Ishikawa (cell line): ENCODE measurements around the gene PLEKHA5.

Source experiments
- CEBPB ChIP-seq: IDR thresholded peaks from 2 replicates; pipeline ENCODE4 v1.6.1; 2012
- CREB1 ChIP-seq: IDR thresholded peaks from 2 replicates; pipeline ENCODE4 v1.6.1; 2012; ENCODE audit warnings: low read depth
- EP300 ChIP-seq: IDR thresholded peaks from 2 replicates; pipeline ENCODE4 v1.6.1; 2012; ENCODE audit warnings: borderline replicate concordance
- MAX ChIP-seq: IDR thresholded peaks from 2 replicates; pipeline ENCODE4 v1.6.1; 2012
- NFIC ChIP-seq: IDR thresholded peaks from 2 replicates; pipeline ENCODE4 v1.6.1; 2012
- RAD21 ChIP-seq: IDR thresholded peaks from 2 replicates; pipeline ENCODE4 v1.6.1; 2012; ENCODE audit warnings: low read depth
- TAF1 ChIP-seq: IDR thresholded peaks from 2 replicates; pipeline ENCODE4 v1.6.1; 2012; ENCODE audit warnings: low read depth, mild to moderate bottlenecking
- TEAD4 ChIP-seq: IDR thresholded peaks from 2 replicates; pipeline ENCODE4 v1.6.1; 2012
- ZBTB7A ChIP-seq: IDR thresholded peaks from 2 replicates; pipeline ENCODE4 v1.6.1; 2012; ENCODE audit warnings: low read depth
- TF ChIP-seq, protein P1 (sequence below): IDR thresholded peaks from 2 replicates; pipeline ENCODE4 v1.6.1; 2012
- TF ChIP-seq, protein P2 (sequence below): IDR thresholded peaks from 2 replicates; pipeline ENCODE4 v1.6.1; 2012; ENCODE audit warnings: low read depth, mild to moderate bottlenecking

- no peak for TF ChIP-seq EP300
- TF ChIP-seq, protein P1, sequence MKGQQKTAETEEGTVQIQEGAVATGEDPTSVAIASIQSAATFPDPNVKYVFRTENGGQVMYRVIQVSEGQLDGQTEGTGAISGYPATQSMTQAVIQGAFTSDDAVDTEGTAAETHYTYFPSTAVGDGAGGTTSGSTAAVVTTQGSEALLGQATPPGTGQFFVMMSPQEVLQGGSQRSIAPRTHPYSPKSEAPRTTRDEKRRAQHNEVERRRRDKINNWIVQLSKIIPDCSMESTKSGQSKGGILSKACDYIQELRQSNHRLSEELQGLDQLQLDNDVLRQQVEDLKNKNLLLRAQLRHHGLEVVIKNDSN, result no peak
- TF ChIP-seq TEAD4, result no peak
- no peak for TF ChIP-seq TAF1
- no peak for TF ChIP-seq ZBTB7A
- TF ChIP-seq CREB1, result no peak
- TF ChIP-seq NFIC, result no peak
- TF ChIP-seq, protein P2, sequence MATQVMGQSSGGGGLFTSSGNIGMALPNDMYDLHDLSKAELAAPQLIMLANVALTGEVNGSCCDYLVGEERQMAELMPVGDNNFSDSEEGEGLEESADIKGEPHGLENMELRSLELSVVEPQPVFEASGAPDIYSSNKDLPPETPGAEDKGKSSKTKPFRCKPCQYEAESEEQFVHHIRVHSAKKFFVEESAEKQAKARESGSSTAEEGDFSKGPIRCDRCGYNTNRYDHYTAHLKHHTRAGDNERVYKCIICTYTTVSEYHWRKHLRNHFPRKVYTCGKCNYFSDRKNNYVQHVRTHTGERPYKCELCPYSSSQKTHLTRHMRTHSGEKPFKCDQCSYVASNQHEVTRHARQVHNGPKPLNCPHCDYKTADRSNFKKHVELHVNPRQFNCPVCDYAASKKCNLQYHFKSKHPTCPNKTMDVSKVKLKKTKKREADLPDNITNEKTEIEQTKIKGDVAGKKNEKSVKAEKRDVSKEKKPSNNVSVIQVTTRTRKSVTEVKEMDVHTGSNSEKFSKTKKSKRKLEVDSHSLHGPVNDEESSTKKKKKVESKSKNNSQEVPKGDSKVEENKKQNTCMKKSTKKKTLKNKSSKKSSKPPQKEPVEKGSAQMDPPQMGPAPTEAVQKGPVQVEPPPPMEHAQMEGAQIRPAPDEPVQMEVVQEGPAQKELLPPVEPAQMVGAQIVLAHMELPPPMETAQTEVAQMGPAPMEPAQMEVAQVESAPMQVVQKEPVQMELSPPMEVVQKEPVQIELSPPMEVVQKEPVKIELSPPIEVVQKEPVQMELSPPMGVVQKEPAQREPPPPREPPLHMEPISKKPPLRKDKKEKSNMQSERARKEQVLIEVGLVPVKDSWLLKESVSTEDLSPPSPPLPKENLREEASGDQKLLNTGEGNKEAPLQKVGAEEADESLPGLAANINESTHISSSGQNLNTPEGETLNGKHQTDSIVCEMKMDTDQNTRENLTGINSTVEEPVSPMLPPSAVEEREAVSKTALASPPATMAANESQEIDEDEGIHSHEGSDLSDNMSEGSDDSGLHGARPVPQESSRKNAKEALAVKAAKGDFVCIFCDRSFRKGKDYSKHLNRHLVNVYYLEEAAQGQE, result no peak
- TF ChIP-seq CEBPB, result no peak
- TF ChIP-seq RAD21, result no peak
- TF ChIP-seq MAX, result no peak
Observed at GRCh38 chr12:19245666-19246065, 116.1 kb downstream of the PLEKHA5 start.
